CD4-positive, alpha-beta T cell treated with Interleukin-21 for 1 hour (primary cell): Measurements from ENCODE around the gene RAP2B.

Experiments used
- DNase-seq: peaks from one replicate; pipeline ENCODE4 v3.0.0-alpha.2; 2020

Gene RAP2B

GRCh38 chr3:153209596-153209995 lies 47.6 kb downstream of the RAP2B start:
- no peak for DNase-seq

DNA sequence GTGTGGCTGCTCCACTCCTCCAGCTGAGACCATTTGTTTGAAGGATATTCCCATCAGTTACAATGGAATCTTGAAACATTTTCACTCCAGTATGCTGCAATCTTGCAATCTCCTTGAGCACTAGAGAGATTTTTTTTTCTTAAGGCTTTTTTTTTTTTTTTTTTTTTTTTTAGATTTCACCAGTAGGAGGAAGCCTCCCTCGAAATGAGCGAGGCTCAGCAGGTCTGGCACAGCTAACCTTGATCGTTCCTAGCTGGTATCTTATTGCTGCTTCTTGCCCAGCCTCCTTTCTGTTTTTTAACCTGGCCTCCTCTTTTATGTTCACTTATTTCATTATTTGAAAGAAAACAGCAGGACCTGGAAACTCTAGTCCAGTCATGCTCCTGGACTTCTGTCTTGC lies 48.1 kb downstream of the RAP2B start:
- peak; percentile 32 for DNase-seq

- no peak for DNase-seq
Measured at GRCh38 chr3:153210660-153211059, 48.6 kb downstream of the RAP2B start.

- DNase-seq = no peak
Measured at GRCh38 chr3:153215497-153215896, 53.5 kb downstream of the RAP2B start.

DNA sequence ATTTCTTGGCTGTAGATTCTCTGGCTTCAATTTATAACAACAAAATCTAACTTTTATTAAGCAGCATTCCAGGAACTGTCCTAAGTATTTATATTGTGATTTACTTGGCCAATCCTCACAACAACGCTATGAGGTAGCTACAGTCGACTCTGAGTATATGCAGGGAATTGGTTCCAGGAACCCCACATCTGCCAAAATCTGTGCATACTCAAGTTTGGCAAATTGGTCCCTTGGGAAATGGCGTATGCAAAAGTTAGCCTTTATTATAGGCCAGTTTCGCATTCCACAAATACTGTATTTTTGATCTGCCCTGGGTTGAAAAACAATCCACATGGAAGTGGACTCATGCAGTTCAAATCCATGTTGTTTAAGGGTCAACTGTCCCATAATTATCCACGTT lies 53.9 kb downstream of the RAP2B start:
- no peak for DNase-seq

DNA sequence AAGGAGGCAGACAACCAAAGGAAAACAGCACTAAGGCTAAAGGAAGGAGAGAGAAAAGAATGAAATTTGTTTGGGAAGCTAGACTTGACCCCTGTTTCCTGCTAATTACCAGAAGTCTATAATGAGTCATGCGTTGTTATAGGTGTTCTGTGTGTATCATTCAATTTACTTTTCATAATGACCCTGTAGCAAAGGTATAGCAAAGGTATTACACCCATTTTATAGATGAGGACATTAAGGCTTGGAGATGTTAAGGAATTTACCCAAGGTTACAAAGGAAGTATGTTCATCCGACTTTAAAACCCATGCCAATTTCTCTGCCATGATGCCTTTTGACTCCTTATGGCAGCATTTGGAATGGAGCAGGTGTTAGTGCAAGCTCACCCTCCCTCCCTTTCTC lies 54.9 kb downstream of the RAP2B start:
- no peak for DNase-seq

- no peak for DNase-seq
Measured at GRCh38 chr3:153219146-153219545, 57.1 kb downstream of the RAP2B start.
